SK-N-SH (cell line): ENCODE data around the gene MLC1. TPM values are rescaled to one million over a fixed set of nuclear protein-coding genes. Genes with fewer than 3 reads are reported as not detected.

ENCODE experiments used
- CTCF ChIA-PET: fragments of 300-600, 350-600 bp; formaldehyde crosslinking; extraction: SDS; loops from one replicate; lab custom pipeline; 2021; lab: Yijun Ruan, JAX
- POLR2A ChIA-PET: fragments of 350-600 bp; sonication (Branson Sonifier 250); formaldehyde crosslinking; extraction: SDS; loops from one replicate; lab custom pipeline; 2020; ENCODE audit warnings: antibody characterized with exemption, inconsistent platforms; lab: Yijun Ruan, JAX
- DNase-seq: peaks from one replicate; pipeline ENCODE4 v3.0.0; 2012
- H2AFZ ChIP-seq: fragments of 200-600 bp; sonication (generic); 2 replicates; pipeline ENCODE4 v1.8.1; 2016; ENCODE audit warnings: antibody characterized with exemption, mild to moderate bottlenecking, low read depth
- H3F3A ChIP-seq: fragments of 200-600 bp; sonication (generic); replicated peaks from 2 replicates; pipeline ENCODE3; 2016; ENCODE audit warnings: antibody characterized with exemption, mild to moderate bottlenecking; ENCODE audit not compliant: insufficient read depth
- H3K27ac ChIP-seq, 2 experiments: fragments of 200-500 bp in 1 of 2; fragments of 200-600 bp in 1 of 2; sonication (Bioruptor generic) in 1 of 2; sonication (generic), shearing (Covaris generic) in 1 of 2; 2 replicates each; pipeline versions ENCODE4 v1.5.1 to v1.6.1; 2014 to 2016; ENCODE audit warnings: low read depth in 2 of 2, inconsistent platforms in 1 of 2, low read length in 1 of 2, mild to moderate bottlenecking in 1 of 2, mixed read lengths in 1 of 2
- H3K27me3 ChIP-seq: fragments of 200-600 bp; sonication (generic), shearing (Covaris generic); 2 replicates; pipeline ENCODE4 v1.6.1; 2016; ENCODE audit warnings: mixed run types; ENCODE audit not compliant: insufficient read depth
- H3K36me3 ChIP-seq, 2 experiments: fragments of 200-500 bp in 1 of 2; fragments of 200-600 bp in 1 of 2; sonication (Bioruptor generic) in 1 of 2; sonication (generic) in 1 of 2; replicated peaks in 1 of 2; 2 replicates each; pipeline versions ENCODE3 to v1.5.1; 2014 to 2016; ENCODE audit warnings: low read length in 1 of 2, mild to moderate bottlenecking in 1 of 2; ENCODE audit not compliant: insufficient read depth in 2 of 2, control insufficient read depth in 1 of 2
- H3K4me1 ChIP-seq, 2 experiments: fragments of 200-500 bp in 1 of 2; fragments of 200-600 bp in 1 of 2; sonication (Bioruptor generic) in 1 of 2; sonication (generic), shearing (Covaris generic) in 1 of 2; 2 replicates each; pipeline versions ENCODE4 v1.5.1 to v1.6.1; 2014 to 2016; ENCODE audit warnings: low read depth in 1 of 2, low read length in 1 of 2, mixed run types in 1 of 2; ENCODE audit not compliant: insufficient read depth in 2 of 2, control insufficient read depth in 1 of 2
- H3K4me2 ChIP-seq: fragments of 200-600 bp; sonication (generic), shearing (Covaris generic); 2 replicates; pipeline ENCODE4 v1.6.1; 2017; ENCODE audit warnings: mixed run types
- H3K4me3 ChIP-seq, 2 experiments: fragments of 200-500 bp in 1 of 2; fragments of 200-600 bp in 1 of 2; sonication (Bioruptor generic) in 1 of 2; sonication (generic), shearing (Covaris generic) in 1 of 2; 2 replicates each; pipeline versions ENCODE4 v1.5.1 to v1.8.1; 2014 to 2016; ENCODE audit warnings: low read depth in 2 of 2, inconsistent platforms in 1 of 2, low read length in 1 of 2, mild to moderate bottlenecking in 1 of 2, mixed read lengths in 1 of 2, moderate library complexity in 1 of 2
- H3K79me2 ChIP-seq: fragments of 200-600 bp; sonication (generic); 2 replicates; pipeline ENCODE4 v1.8.1; 2017; ENCODE audit warnings: mild to moderate bottlenecking; ENCODE audit not compliant: insufficient read depth
- H3K9ac ChIP-seq: fragments of 200-600 bp; sonication (generic); 2 replicates; pipeline ENCODE4 v1.6.1; 2017; ENCODE audit warnings: mixed run types
- H3K9me2 ChIP-seq: fragments of 200-600 bp; sonication (generic); 2 replicates; pipeline ENCODE4 v1.6.1; 2017; ENCODE audit warnings: mixed run types
- H3K9me3 ChIP-seq: fragments of 200-600 bp; sonication (generic); 2 replicates; pipeline ENCODE4 v1.6.1; 2017; ENCODE audit warnings: mixed run types, mild to moderate bottlenecking, moderate library complexity
- H4K20me1 ChIP-seq: fragments of 200-600 bp; sonication (generic); 2 replicates; pipeline ENCODE4 v1.6.1; 2017; ENCODE audit warnings: mild to moderate bottlenecking, mixed run types; ENCODE audit not compliant: insufficient read depth
- EP300 ChIP-seq, 2 experiments: IDR thresholded peaks; 2 replicates each; pipeline versions ENCODE4 v1.4.0 to v1.6.1; 2012; ENCODE audit warnings: borderline replicate concordance in 1 of 2, low read depth in 1 of 2, low read length in 1 of 2
- EZH2phosphoT487 ChIP-seq: fragments of 200-600 bp; sonication (generic); IDR thresholded peaks from 2 replicates; pipeline ENCODE4 v1.6.1; 2017; ENCODE audit warnings: low read depth, mixed run types, mild to moderate bottlenecking, antibody characterized with exemption, moderate library complexity, borderline replicate concordance
- FOSL2 ChIP-seq: IDR thresholded peaks from 2 replicates; pipeline ENCODE4 v1.4.0; 2012; ENCODE audit warnings: low read depth, mild to moderate bottlenecking, moderate library complexity, borderline replicate concordance
- FOXM1 ChIP-seq: IDR thresholded peaks from 2 replicates; pipeline ENCODE4 v1.4.0; 2012; ENCODE audit warnings: low read depth, mild to moderate bottlenecking
- GATA2 ChIP-seq: sonication (generic); formaldehyde crosslinking; IDR thresholded peaks from 2 replicates; pipeline ENCODE4 v1.5.0; 2020; ENCODE audit warnings: mild to moderate bottlenecking, missing genetic modification reagents
- MAX ChIP-seq: IDR thresholded peaks from 2 replicates; pipeline ENCODE4 v1.4.0; 2012; ENCODE audit warnings: low read depth
- NFIC ChIP-seq: IDR thresholded peaks from 2 replicates; pipeline ENCODE4 v1.4.0; 2012; ENCODE audit warnings: borderline replicate concordance
- PBX3 ChIP-seq: IDR thresholded peaks from 2 replicates; pipeline ENCODE4; 2012
- POLR2AphosphoS5 ChIP-seq: IDR thresholded peaks from 2 replicates; pipeline ENCODE4 v1.6.1; 2012; ENCODE audit warnings: low read depth, low read length
- RAD21 ChIP-seq: IDR thresholded peaks from 2 replicates; pipeline ENCODE4 v1.6.1; 2012; ENCODE audit warnings: mild to moderate bottlenecking, low read length
- RCOR1 ChIP-seq: fragments of 150-350 bp; IDR thresholded peaks from 2 replicates; pipeline ENCODE4 v1.6.1; 2017; ENCODE audit warnings: antibody characterized with exemption, low read length
- RFX5 ChIP-seq: IDR thresholded peaks from 2 replicates; pipeline ENCODE4 v1.6.1; 2012; ENCODE audit warnings: mild to moderate bottlenecking, improper control_type of control experiment, low read length
- RXRA ChIP-seq: IDR thresholded peaks from 2 replicates; pipeline ENCODE4 v1.4.0; 2012; ENCODE audit warnings: low read depth, mild to moderate bottlenecking, borderline replicate concordance
- TAF1 ChIP-seq: IDR thresholded peaks from 2 replicates; pipeline ENCODE4 v1.6.1; 2012; ENCODE audit warnings: low read depth, mild to moderate bottlenecking, low read length, moderate library complexity, borderline replicate concordance
- TCF12 ChIP-seq: IDR thresholded peaks from 2 replicates; pipeline ENCODE4 v1.4.0; 2012
- YY1 ChIP-seq: IDR thresholded peaks from 2 replicates; pipeline ENCODE4 v1.4.0; 2012; ENCODE audit warnings: low read depth, mild to moderate bottlenecking
- ZBTB33 ChIP-seq: IDR thresholded peaks from 2 replicates; pipeline ENCODE4 v1.4.0; 2012; ENCODE audit warnings: low read depth, borderline replicate concordance
- WGBS: methylation state at CpG from one replicate; pipeline ENCODE4 v1.1.6; 2017; ENCODE audit warnings: low lambda C conversion rate; 5-methylcytosine and 5-hydroxymethylcytosine counted together
- polyA plus RNA-seq, 3 experiments: library from polyadenylated mRNA; depleted of rRNA; stranded (reverse); fragments of >200 nt; gene quantifications; 2 replicates each; pipeline ENCODE4 v1.2.3, GENCODE V29; 2012
- TF ChIP-seq, protein P1 (sequence below): fragments of 150-350 bp; IDR thresholded peaks from 2 replicates; pipeline ENCODE4 v1.6.1; 2016; ENCODE audit warnings: mild to moderate bottlenecking, low read depth, low read length
- TF ChIP-seq, protein P2 (sequence below): fragments of 150-350 bp; IDR thresholded peaks from 2 replicates; pipeline ENCODE4 v1.6.1; 2017; ENCODE audit warnings: antibody characterized with exemption, low read length, low read depth, borderline replicate concordance
- TF ChIP-seq, protein P3 (sequence below): IDR thresholded peaks from 2 replicates; pipeline ENCODE4 v1.4.0; 2012; ENCODE audit warnings: low read depth, borderline replicate concordance

Gene MLC1
- polyA plus RNA-seq, 1 of the 3 experiments (the other 2 are of a cell fraction) = not detected

DNA sequence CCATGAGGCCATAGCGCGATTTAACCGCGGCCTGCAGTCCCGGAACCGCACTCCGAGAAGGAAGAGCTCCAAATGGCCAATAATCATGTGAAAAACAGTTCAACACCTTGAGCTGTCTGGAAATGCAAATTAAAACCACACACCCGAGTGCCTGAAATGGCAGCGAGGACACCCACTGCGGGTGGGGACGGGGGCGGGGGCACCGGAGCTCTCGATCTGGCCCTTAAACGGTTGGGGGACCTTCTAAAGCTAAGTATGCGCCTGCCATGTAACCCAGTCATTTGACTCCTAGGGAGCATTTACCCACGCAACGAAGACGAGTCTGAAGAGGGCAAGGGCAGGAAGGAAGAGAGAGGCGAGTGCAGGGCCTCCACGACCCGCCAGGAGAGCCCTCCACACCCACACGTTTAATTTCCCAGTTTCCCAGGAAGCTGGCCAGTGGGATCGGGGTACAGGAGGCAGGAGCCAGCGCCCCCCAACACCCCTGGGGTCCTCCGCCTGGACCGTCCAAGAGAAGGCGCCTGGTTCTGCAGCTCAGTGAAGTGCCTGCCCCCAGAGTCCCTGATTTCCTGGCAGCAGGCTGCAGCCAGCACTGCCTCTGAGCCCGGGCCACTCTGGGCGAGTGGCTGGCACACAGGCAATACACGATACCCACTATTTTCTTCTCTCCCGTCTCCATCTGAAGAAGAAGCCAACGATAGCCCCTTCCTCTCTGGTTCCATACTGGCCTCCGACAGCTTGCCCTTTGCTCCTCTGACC lies 28.8 kb downstream of the MLC1 start:
- peaks cover 15% of the 10 kb centered on the region for H3K27me3 ChIP-seq
- DNase-seq = no peak
- no peaks in the 10 kb centered on the region for H3K9me2 ChIP-seq
- H4K20me1 ChIP-seq = no peaks in the 10 kb centered on the region
- WGBS = 75% methylated on average over 29 of the region's 34 CpGs
- TF ChIP-seq FOXM1 (no peak), POLR2AphosphoS5 (no peak), FOSL2 (no peak), RCOR1 (no peak), MAX (no peak), ZBTB33 (no peak), TAF1 (no peak), TCF12 (no peak), GATA2 (CRISPR knock-in tag) (no peak), EP300 (IDR thresholded peaks at IDR 0.05; ENCODE audit: borderline replicate concordance in 1 of 2, low read depth in 1 of 2, low read length in 1 of 2) (no peak), RXRA (no peak), RAD21 (no peak), YY1 (no peak), EZH2phosphoT487 (no peak), NFIC (no peak), RFX5 (no peak), PBX3 (no peak)
- TF ChIP-seq, protein P1, sequence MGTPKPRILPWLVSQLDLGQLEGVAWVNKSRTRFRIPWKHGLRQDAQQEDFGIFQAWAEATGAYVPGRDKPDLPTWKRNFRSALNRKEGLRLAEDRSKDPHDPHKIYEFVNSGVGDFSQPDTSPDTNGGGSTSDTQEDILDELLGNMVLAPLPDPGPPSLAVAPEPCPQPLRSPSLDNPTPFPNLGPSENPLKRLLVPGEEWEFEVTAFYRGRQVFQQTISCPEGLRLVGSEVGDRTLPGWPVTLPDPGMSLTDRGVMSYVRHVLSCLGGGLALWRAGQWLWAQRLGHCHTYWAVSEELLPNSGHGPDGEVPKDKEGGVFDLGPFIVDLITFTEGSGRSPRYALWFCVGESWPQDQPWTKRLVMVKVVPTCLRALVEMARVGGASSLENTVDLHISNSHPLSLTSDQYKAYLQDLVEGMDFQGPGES = no peak
- TF ChIP-seq, protein P2, sequence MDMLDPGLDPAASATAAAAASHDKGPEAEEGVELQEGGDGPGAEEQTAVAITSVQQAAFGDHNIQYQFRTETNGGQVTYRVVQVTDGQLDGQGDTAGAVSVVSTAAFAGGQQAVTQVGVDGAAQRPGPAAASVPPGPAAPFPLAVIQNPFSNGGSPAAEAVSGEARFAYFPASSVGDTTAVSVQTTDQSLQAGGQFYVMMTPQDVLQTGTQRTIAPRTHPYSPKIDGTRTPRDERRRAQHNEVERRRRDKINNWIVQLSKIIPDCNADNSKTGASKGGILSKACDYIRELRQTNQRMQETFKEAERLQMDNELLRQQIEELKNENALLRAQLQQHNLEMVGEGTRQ = no peak
- TF ChIP-seq, protein P3, sequence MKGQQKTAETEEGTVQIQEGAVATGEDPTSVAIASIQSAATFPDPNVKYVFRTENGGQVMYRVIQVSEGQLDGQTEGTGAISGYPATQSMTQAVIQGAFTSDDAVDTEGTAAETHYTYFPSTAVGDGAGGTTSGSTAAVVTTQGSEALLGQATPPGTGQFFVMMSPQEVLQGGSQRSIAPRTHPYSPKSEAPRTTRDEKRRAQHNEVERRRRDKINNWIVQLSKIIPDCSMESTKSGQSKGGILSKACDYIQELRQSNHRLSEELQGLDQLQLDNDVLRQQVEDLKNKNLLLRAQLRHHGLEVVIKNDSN = no peak
- TF ChIP-seq, all 33 proteins: peak for 0
- Histone ChIP-seq H3K79me2 (no peaks in the 10 kb centered on the region), H3K27ac (no peak overlapping the region), H3K4me1 (no peaks in the 10 kb centered on the region; a peak in 1 of 4 replicates), H3K9ac (no peak overlapping the region), H3K36me3 (no peaks in the 10 kb centered on the region), H3K9me3 (no peaks in the 10 kb centered on the region), H3K4me3 (no peak overlapping the region), H3K4me2 (no peak overlapping the region), H2AFZ (no peak overlapping the region), H3F3A (no peaks in the 10 kb centered on the region)
- ChIA-PET CTCF (interaction anchor here (0.8 to 1.8 kb wide), 2 partner anchors 11 to 26 kb away, joined by 3 to 8 read pairs; no protein-coding TSS in a partner anchor), POLR2A (no interaction called here)
